ENCODE measurements around the gene C1QTNF9B. TPM values are rescaled to one million over a fixed set of nuclear protein-coding genes. Genes with fewer than 3 reads are reported as not detected.
"Not testable (repeated sequence)": the region's sequence is repeated elsewhere in the genome, so short reads cannot be mapped to it uniquely, and the experiment has no call there.

The C1QTNF9B gene
- total RNA-seq, 1 donor from 2014 or later: not detected

GRCh38 chr13:23883255-23883654 lies 14.0 kb downstream of the C1QTNF9B start:
- no peak for TF ChIP-seq CTCF (IDR thresholded peaks at IDR 0.05)
- H3F3A ChIP-seq (ENCODE audit: low read depth): peaks cover 7% of the 10 kb centered on the region
- H3K79me2 ChIP-seq (ENCODE audit: low read depth): peaks cover 15% of the 10 kb centered on the region
- no peak overlapping the region for H3K4me2 ChIP-seq
- no peak overlapping the region for H3K27ac Mint-ChIP-seq
- no peak for DNase-seq (ENCODE audit: low spot score)
- H3K36me3 Mint-ChIP-seq: peaks cover 10% of the 10 kb centered on the region
- no peaks in the 10 kb centered on the region for H3K9me3 Mint-ChIP-seq
- H4K20me1 ChIP-seq (ENCODE audit: low read depth): no peaks in the 10 kb centered on the region
- H3K9me3 ChIP-seq (ENCODE audit: low read depth): no peaks in the 10 kb centered on the region
- no peak overlapping the region for H3K4me3 Mint-ChIP-seq
- peaks cover 6% of the 10 kb centered on the region for H3K4me1 ChIP-seq
- H2AFZ ChIP-seq (replicated peaks): no peak overlapping the region
- no peaks in the 10 kb centered on the region for H3K27me3 Mint-ChIP-seq (ENCODE audit: insufficient read depth, low read depth)
- H3K9ac ChIP-seq: no peak overlapping the region
- H3K27ac ChIP-seq: no peak overlapping the region
- H3K36me3 ChIP-seq: no peaks in the 10 kb centered on the region
- H3K4me3 ChIP-seq: no peak overlapping the region
- H3K4me1 Mint-ChIP-seq: peaks cover 10% of the 10 kb centered on the region
- no peaks in the 10 kb centered on the region for H3K27me3 ChIP-seq

- not testable (repeated sequence) for H3K27ac ChIP-seq; DNase-seq (ENCODE audit: low spot score); H4K20me1 ChIP-seq (ENCODE audit: low read depth); H3F3A ChIP-seq (ENCODE audit: low read depth); H3K4me3 Mint-ChIP-seq; H3K9me3 Mint-ChIP-seq; H3K4me2 ChIP-seq; H3K27ac Mint-ChIP-seq; H3K9ac ChIP-seq; H3K27me3 Mint-ChIP-seq (ENCODE audit: insufficient read depth, low read depth); H3K4me1 Mint-ChIP-seq; H3K4me1 ChIP-seq; H3K9me3 ChIP-seq (ENCODE audit: low read depth); H2AFZ ChIP-seq (replicated peaks); H3K27me3 ChIP-seq; H3K4me3 ChIP-seq; H3K79me2 ChIP-seq (ENCODE audit: low read depth); H3K36me3 ChIP-seq
- H3K36me3 Mint-ChIP-seq: peaks cover 10% of the 10 kb centered on the region
These were observed 15.9 kb downstream of the C1QTNF9B start for GRCh38 chr13:23881402-23881800.

- H2AFZ ChIP-seq (replicated peaks); H3K36me3 ChIP-seq; H4K20me1 ChIP-seq (ENCODE audit: low read depth); H3K27me3 ChIP-seq; H3K4me2 ChIP-seq; H3K4me3 Mint-ChIP-seq; H3K9me3 Mint-ChIP-seq; H3K4me3 ChIP-seq; H3K9ac ChIP-seq; H3K4me1 ChIP-seq; H3K27ac ChIP-seq; DNase-seq (ENCODE audit: low spot score); H3K4me1 Mint-ChIP-seq; H3K27ac Mint-ChIP-seq; H3K79me2 ChIP-seq (ENCODE audit: low read depth); H3F3A ChIP-seq (ENCODE audit: low read depth); H3K27me3 Mint-ChIP-seq (ENCODE audit: insufficient read depth, low read depth); H3K9me3 ChIP-seq (ENCODE audit: low read depth): not testable (repeated sequence)
- peaks cover 10% of the 10 kb centered on the region for H3K36me3 Mint-ChIP-seq
These were observed 16.6 kb downstream of the C1QTNF9B start for GRCh38 chr13:23880493-23881401.

- Mint-ChIP-seq H3K27me3 (ENCODE audit: insufficient read depth, low read depth) (no peaks in the 10 kb centered on the region), H3K4me1 (no peaks in the 10 kb centered on the region), H3K9me3 (no peaks in the 10 kb centered on the region), H3K27ac (no peak overlapping the region), H3K36me3 (peaks cover 4% of the 10 kb centered on the region), H3K4me3 (no peak overlapping the region)
- TF ChIP-seq EZH2 (IDR thresholded peaks at IDR 0.05) (no peak), CTCF (IDR thresholded peaks at IDR 0.05) (no peak), EZH2phosphoT487 (IDR thresholded peaks at IDR 0.05) (no peak)
- no peaks in the 10 kb centered on the region for H3K36me3 ChIP-seq
- no peak overlapping the region for H3K9ac ChIP-seq
- no peak overlapping the region for H3K4me2 ChIP-seq
- H3K27me3 ChIP-seq: no peaks in the 10 kb centered on the region
- H4K20me1 ChIP-seq (ENCODE audit: low read depth): no peaks in the 10 kb centered on the region
- H3F3A ChIP-seq (ENCODE audit: low read depth): no peaks in the 10 kb centered on the region
- no peak overlapping the region for H3K27ac ChIP-seq
- no peaks in the 10 kb centered on the region for H3K9me3 ChIP-seq (ENCODE audit: low read depth)
- H3K79me2 ChIP-seq (ENCODE audit: low read depth): no peaks in the 10 kb centered on the region
- H2AFZ ChIP-seq (replicated peaks): no peak overlapping the region
- DNase-seq (ENCODE audit: low spot score): no peak
- no peak overlapping the region for H3K4me3 ChIP-seq
- H3K4me1 ChIP-seq: no peaks in the 10 kb centered on the region
These were observed 20.0 kb downstream of the C1QTNF9B start for GRCh38 chr13:23877286-23877685.
